ENCODE data around the gene ALAS2.

DNA sequence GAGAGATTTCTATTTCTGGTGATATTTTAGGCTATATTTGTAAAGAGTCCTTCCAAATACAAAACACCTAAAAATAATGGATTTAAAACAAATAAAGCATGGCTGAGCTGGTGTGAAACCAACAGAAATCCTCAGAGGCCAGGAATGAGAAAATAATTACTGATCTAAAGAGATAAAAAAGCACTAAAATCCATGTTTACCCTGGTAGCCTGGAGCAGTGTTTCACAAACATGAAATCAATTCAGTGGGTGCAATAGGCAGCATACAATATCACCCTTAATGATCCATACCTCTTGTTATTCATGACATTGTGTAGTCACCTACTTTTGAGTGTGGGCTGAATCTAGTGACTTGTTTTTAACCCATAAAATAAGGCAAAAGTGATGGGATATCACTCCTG, 51.3 kb downstream of the ALAS2 start:
- TF ChIP-seq, protein P1, sequence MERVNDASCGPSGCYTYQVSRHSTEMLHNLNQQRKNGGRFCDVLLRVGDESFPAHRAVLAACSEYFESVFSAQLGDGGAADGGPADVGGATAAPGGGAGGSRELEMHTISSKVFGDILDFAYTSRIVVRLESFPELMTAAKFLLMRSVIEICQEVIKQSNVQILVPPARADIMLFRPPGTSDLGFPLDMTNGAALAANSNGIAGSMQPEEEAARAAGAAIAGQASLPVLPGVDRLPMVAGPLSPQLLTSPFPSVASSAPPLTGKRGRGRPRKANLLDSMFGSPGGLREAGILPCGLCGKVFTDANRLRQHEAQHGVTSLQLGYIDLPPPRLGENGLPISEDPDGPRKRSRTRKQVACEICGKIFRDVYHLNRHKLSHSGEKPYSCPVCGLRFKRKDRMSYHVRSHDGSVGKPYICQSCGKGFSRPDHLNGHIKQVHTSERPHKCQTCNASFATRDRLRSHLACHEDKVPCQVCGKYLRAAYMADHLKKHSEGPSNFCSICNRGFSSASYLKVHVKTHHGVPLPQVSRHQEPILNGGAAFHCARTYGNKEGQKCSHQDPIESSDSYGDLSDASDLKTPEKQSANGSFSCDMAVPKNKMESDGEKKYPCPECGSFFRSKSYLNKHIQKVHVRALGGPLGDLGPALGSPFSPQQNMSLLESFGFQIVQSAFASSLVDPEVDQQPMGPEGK (CRISPR knock-in tag; IDR thresholded peaks at IDR 0.05; ENCODE audit: borderline replicate concordance), result no peak
- no peak for TF ChIP-seq OSR1 (CRISPR knock-in tag; IDR thresholded peaks at IDR 0.05)
- no peak for TF ChIP-seq ZNF70 (CRISPR knock-in tag; IDR thresholded peaks at IDR 0.05)
- TF ChIP-seq RARB (CRISPR knock-in tag; IDR thresholded peaks at IDR 0.05), result no peak
- no peak for TF ChIP-seq CSDC2 (CRISPR knock-in tag; IDR thresholded peaks at IDR 0.05)
- TF ChIP-seq TCF4 (CRISPR knock-in tag; IDR thresholded peaks at IDR 0.05; ENCODE audit: borderline replicate concordance), result no peak
- TF ChIP-seq, protein P2, sequence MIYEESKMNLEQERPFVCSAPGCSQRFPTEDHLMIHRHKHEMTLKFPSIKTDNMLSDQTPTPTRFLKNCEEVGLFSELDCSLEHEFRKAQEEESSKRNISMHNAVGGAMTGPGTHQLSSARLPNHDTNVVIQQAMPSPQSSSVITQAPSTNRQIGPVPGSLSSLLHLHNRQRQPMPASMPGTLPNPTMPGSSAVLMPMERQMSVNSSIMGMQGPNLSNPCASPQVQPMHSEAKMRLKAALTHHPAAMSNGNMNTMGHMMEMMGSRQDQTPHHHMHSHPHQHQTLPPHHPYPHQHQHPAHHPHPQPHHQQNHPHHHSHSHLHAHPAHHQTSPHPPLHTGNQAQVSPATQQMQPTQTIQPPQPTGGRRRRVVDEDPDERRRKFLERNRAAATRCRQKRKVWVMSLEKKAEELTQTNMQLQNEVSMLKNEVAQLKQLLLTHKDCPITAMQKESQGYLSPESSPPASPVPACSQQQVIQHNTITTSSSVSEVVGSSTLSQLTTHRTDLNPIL (CRISPR knock-in tag; IDR thresholded peaks at IDR 0.05; ENCODE audit: low read depth), result no peak
